ENCODE data around the gene GNAZ.

Gene GNAZ

GRCh38 chr22:23161029-23161428 lies 90.7 kb downstream of the GNAZ start:
- Histone ChIP-seq H3K27ac (ENCODE audit: low read depth, low read length) (no peak overlapping the region), H3K4me2 (ENCODE audit: low read depth, low read length, poor library complexity, severe bottlenecking) (no peak overlapping the region), H3K27me3 (ENCODE audit: low read length) (no peaks in the 10 kb centered on the region; the same call in 1 of the 2 replicates)

GRCh38 chr22:23161574-23161973 lies 91.3 kb downstream of the GNAZ start:
- Histone ChIP-seq H3K9ac (ENCODE audit: low read length) (no peak overlapping the region), H3K4me2 (ENCODE audit: low read depth, low read length, poor library complexity, severe bottlenecking) (no peak overlapping the region)
- TF ChIP-seq EZH2phosphoT487 (conservative IDR thresholded peaks at IDR 0.05; ENCODE audit: low read length) (no peak), CTCF (IDR thresholded peaks at IDR 0.05; ENCODE audit: insufficient read depth, low read length, poor library complexity, severe bottlenecking) (no peak)

More at GRCh38 chr22:23161029-23161428, 90.7 kb downstream of the GNAZ start:
- Histone ChIP-seq H3K36me3 (ENCODE audit: low read length) (no peaks in the 10 kb centered on the region), H4K20me1 (ENCODE audit: low read depth, low read length) (no peaks in the 10 kb centered on the region), H3K9me3 (ENCODE audit: insufficient read depth, low read length) (no peaks in the 10 kb centered on the region), H3F3A (ENCODE audit: insufficient read depth) (no peaks in the 10 kb centered on the region), H3K79me2 (ENCODE audit: insufficient read depth, low read length) (no peaks in the 10 kb centered on the region), H2AFZ (ENCODE audit: low read depth, low read length, severe bottlenecking) (no peak overlapping the region), H3K4me3 (ENCODE audit: insufficient read depth, low read length, poor library complexity, severe bottlenecking) (no peak overlapping the region), H3K9me2 (replicated peaks; ENCODE audit: insufficient read depth, low read length) (no peaks in the 10 kb centered on the region), H3K9ac (ENCODE audit: low read length) (no peak overlapping the region)
- TF ChIP-seq EZH2phosphoT487 (conservative IDR thresholded peaks at IDR 0.05; ENCODE audit: low read length) = no peak
- TF ChIP-seq CTCF (IDR thresholded peaks at IDR 0.05; ENCODE audit: insufficient read depth, low read length, poor library complexity, severe bottlenecking) = no peak

GRCh38 chr22:23163665-23164064 lies 93.3 kb downstream of the GNAZ start:
- Histone ChIP-seq H2AFZ (ENCODE audit: low read depth, low read length, severe bottlenecking) (no peak overlapping the region), H4K20me1 (ENCODE audit: low read depth, low read length) (no peaks in the 10 kb centered on the region), H3K36me3 (ENCODE audit: low read length) (no peaks in the 10 kb centered on the region), H3K79me2 (ENCODE audit: insufficient read depth, low read length) (no peaks in the 10 kb centered on the region), H3K9me3 (ENCODE audit: insufficient read depth, low read length) (no peaks in the 10 kb centered on the region), H3K9me2 (replicated peaks; ENCODE audit: insufficient read depth, low read length) (no peaks in the 10 kb centered on the region), H3K4me3 (ENCODE audit: insufficient read depth, low read length, poor library complexity, severe bottlenecking) (no peak overlapping the region), H3K9ac (ENCODE audit: low read length) (no peak overlapping the region), H3K4me2 (ENCODE audit: low read depth, low read length, poor library complexity, severe bottlenecking) (no peak overlapping the region), H3K27me3 (ENCODE audit: low read length) (no peaks in the 10 kb centered on the region; the same call in 1 of the 2 replicates), H3F3A (ENCODE audit: insufficient read depth) (no peaks in the 10 kb centered on the region), H3K27ac (ENCODE audit: low read depth, low read length) (no peak overlapping the region)
- TF ChIP-seq EZH2phosphoT487 (conservative IDR thresholded peaks at IDR 0.05; ENCODE audit: low read length) = no peak
- TF ChIP-seq CTCF (IDR thresholded peaks at IDR 0.05; ENCODE audit: insufficient read depth, low read length, poor library complexity, severe bottlenecking) = no peak

More at GRCh38 chr22:23161574-23161973, 91.3 kb downstream of the GNAZ start:
- Histone ChIP-seq H2AFZ (ENCODE audit: low read depth, low read length, severe bottlenecking) (no peak overlapping the region), H3K79me2 (ENCODE audit: insufficient read depth, low read length) (no peaks in the 10 kb centered on the region), H3K36me3 (ENCODE audit: low read length) (no peaks in the 10 kb centered on the region), H3K9me2 (replicated peaks; ENCODE audit: insufficient read depth, low read length) (no peaks in the 10 kb centered on the region), H4K20me1 (ENCODE audit: low read depth, low read length) (no peaks in the 10 kb centered on the region), H3F3A (ENCODE audit: insufficient read depth) (no peaks in the 10 kb centered on the region), H3K9me3 (ENCODE audit: insufficient read depth, low read length) (no peaks in the 10 kb centered on the region), H3K27ac (ENCODE audit: low read depth, low read length) (no peak overlapping the region), H3K4me3 (ENCODE audit: insufficient read depth, low read length, poor library complexity, severe bottlenecking) (no peak overlapping the region), H3K27me3 (ENCODE audit: low read length) (no peaks in the 10 kb centered on the region; the same call in 1 of the 2 replicates)

All from SU-DHL-6 (cell line).